ENCODE measurements around the gene CHMP4A. TPM values are rescaled to one million over a fixed set of nuclear protein-coding genes. Genes with fewer than 3 reads are reported as not detected.
"Not testable (repeated sequence)": the region's sequence is repeated elsewhere in the genome, so short reads cannot be mapped to it uniquely, and the experiment has no call there.

Gene CHMP4A
- total RNA-seq, 1 donor from 2014 or later = 27.0 TPM

DNA sequence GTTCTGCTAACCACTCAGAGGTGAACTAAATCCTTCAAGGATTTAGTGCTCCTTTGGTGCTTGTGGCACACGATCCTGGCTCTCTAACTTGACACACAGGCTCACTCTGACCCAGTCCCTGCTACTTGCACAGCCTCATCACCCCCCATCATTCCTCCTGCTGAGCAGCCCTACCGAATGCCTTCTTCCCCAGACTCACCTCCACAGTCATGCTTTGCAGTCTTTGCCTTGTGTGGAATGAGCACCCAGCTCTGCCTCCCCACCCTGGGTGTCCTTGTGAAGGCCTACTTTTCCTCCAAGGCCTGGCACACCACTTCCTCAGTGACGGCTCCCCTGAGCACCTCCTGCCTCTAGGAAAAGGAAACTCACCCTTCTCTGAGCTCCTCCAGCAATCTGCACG lies 37.1 kb upstream of the CHMP4A start:
- H3K4me3 ChIP-seq = no peak overlapping the region
- no peak for DNase-seq (ENCODE audit: low spot score in 2 of 2)
- H3K9me3 ChIP-seq = no peaks in the 10 kb centered on the region
- TF ChIP-seq, protein P1, sequence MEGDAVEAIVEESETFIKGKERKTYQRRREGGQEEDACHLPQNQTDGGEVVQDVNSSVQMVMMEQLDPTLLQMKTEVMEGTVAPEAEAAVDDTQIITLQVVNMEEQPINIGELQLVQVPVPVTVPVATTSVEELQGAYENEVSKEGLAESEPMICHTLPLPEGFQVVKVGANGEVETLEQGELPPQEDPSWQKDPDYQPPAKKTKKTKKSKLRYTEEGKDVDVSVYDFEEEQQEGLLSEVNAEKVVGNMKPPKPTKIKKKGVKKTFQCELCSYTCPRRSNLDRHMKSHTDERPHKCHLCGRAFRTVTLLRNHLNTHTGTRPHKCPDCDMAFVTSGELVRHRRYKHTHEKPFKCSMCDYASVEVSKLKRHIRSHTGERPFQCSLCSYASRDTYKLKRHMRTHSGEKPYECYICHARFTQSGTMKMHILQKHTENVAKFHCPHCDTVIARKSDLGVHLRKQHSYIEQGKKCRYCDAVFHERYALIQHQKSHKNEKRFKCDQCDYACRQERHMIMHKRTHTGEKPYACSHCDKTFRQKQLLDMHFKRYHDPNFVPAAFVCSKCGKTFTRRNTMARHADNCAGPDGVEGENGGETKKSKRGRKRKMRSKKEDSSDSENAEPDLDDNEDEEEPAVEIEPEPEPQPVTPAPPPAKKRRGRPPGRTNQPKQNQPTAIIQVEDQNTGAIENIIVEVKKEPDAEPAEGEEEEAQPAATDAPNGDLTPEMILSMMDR (IDR thresholded peaks at IDR 0.05) = no peak
- H3K27ac ChIP-seq = no peak overlapping the region
- H3K36me3 ChIP-seq = no peaks in the 10 kb centered on the region
- H3K27me3 ChIP-seq = no peaks in the 10 kb centered on the region
- intact Hi-C loops (cut with DNase I) = no loop called here
- H3K4me1 ChIP-seq = no peaks in the 10 kb centered on the region

DNA sequence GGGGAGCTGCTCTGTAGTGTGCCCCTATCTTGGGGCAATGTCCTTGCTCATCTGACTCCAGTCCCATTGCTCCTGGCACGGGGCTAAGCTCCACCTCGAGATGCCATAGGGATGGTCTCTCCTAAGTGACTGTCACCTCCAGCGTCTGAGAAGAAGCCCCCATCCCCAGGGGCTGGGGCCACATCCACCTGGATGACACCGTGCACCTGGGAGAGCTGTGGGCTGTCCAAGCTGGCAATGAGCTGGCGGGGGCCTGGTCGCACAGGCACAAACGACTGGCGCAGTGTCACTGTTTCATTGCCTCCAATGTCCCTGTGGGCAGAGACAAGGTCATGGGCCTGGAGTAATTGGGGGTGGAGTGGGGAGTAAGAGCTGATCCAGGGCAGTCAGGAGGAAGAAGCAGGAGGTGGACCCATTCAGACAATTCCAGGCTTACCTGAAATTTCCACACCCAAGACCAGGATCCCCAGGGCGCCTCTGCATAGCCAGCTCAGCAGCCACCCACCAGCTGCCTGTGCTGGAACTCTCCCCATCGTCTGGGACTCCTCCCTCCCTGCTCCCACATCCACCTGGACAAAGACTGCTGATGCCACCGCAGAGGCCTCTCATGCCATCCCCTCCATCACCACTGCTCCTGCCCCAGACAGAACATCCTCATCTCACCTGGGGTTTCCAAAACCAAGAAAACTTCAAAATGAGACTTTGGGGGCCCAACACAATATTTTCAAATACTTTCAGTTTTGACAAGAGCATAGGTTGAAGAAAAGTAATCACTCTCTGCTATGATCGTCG lies 36.1 kb upstream of the CHMP4A start:
- no peaks in the 10 kb centered on the region for H3K4me1 ChIP-seq
- H3K4me3 ChIP-seq = no peak overlapping the region
- TF ChIP-seq, protein P1 (IDR thresholded peaks at IDR 0.05) = no peak
- H3K36me3 ChIP-seq = no peaks in the 10 kb centered on the region
- no peaks in the 10 kb centered on the region for H3K9me3 ChIP-seq
- H3K27me3 ChIP-seq = no peaks in the 10 kb centered on the region
- DNase-seq (ENCODE audit: low spot score in 2 of 2) = no peak
- intact Hi-C loops (cut with DNase I) = no loop called here
- H3K27ac ChIP-seq = no peak overlapping the region

- H3K27ac ChIP-seq = no peak overlapping the region
- peaks cover 0 to 5% of the 10 kb centered on the region in 2 donors for H3K4me1 ChIP-seq
- H3K27me3 ChIP-seq = no peaks in the 10 kb centered on the region
- H3K4me3 ChIP-seq = no peak overlapping the region
- TF ChIP-seq, protein P1 (IDR thresholded peaks at IDR 0.05) = no peak
- no peaks in the 10 kb centered on the region for H3K36me3 ChIP-seq
- DNase-seq (ENCODE audit: low spot score in 2 of 2) = no peak
- intact Hi-C loops (cut with DNase I) = no loop called here
- no peaks in the 10 kb centered on the region for H3K9me3 ChIP-seq
These were observed 34.1 kb upstream of the CHMP4A start for GRCh38 chr14:24247422-24247821.

GRCh38 chr14:24246765-24247212 lies 33.5 kb upstream of the CHMP4A start:
- TF ChIP-seq, protein P1 (IDR thresholded peaks at IDR 0.05) = no peak
- H3K27me3 ChIP-seq = no peaks in the 10 kb centered on the region
- no peaks in the 10 kb centered on the region for H3K36me3 ChIP-seq
- no peak overlapping the region for H3K27ac ChIP-seq
- H3K4me3 ChIP-seq = no peak overlapping the region
- H3K4me1 ChIP-seq = peaks cover under 1 to 5% of the 10 kb centered on the region in 2 donors
- intact Hi-C loops (cut with DNase I) = no loop called here
- DNase-seq (ENCODE audit: low spot score in 2 of 2) = peak in 1 of 2 donors; percentile 46
- no peaks in the 10 kb centered on the region for H3K9me3 ChIP-seq

- H3K36me3 ChIP-seq; H3K9me3 ChIP-seq; H3K4me3 ChIP-seq; H3K27ac ChIP-seq; intact Hi-C loops (cut with DNase I); H3K27me3 ChIP-seq: not testable (repeated sequence)
- peak in 1 of 2 donors; percentile 53 for DNase-seq (ENCODE audit: low spot score in 2 of 2)
- H3K4me1 ChIP-seq = peaks cover 15 to 17% of the 10 kb centered on the region in 2 donors
These were observed 32.1 kb upstream of the CHMP4A start for GRCh38 chr14:24245350-24245749.

DNA sequence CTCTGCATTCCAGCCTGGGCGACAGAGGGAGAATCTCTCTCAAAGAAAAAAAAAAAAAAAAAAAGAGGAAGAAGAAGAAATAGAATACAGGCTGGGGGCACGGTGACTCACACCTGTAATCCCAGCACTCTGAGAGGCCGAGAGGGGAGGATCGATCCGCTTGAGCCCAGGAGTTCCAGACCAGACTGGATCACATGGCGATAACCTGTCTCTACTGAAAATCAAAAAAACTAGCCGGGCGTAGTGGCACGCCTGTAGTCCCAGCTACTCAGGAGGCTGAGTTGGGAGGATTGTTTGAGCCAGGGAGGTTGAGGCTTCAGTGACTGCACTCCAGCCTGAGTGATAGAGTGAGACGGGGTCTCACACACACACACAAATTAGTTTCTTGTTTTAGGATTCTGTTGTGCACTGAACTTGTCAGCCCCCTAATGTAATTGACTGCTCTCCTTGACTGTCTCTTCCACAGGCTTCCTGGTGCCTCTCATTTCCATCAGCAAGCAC lies 30.1 kb upstream of the CHMP4A start:
- Histone ChIP-seq H3K4me1 (peaks cover 15 to 32% of the 10 kb centered on the region in 2 donors), H3K27ac (peak overlapping the region; percentile 94 to 99), H3K4me3 (peak overlapping the region; percentile 81 to 95), H3K9me3 (no peaks in the 10 kb centered on the region), H3K36me3 (peaks cover 15 to 26% of the 10 kb centered on the region in 2 donors), H3K27me3 (no peaks in the 10 kb centered on the region)
- TF ChIP-seq, protein P1 (IDR thresholded peaks at IDR 0.05) = no peak
- intact Hi-C loops (cut with DNase I) = loop anchor here (1.0 to 5.0 kb wide), 6 partner anchors 49 to 941 kb away; partner anchors contain the start of genes DCAF11, NRL, PPP1R3E and TM9SF1
- peak in 1 of 2 donors; percentile 75 for DNase-seq (ENCODE audit: low spot score in 2 of 2)
